AG04450 (cell line): ENCODE results near the gene HENMT1. TPM values are rescaled to one million over a fixed set of nuclear protein-coding genes. Genes with fewer than 3 reads are reported as not detected.

ENCODE experiments used
- CTCF ChIA-PET: fragments of 300-600, 350-600 bp; formaldehyde crosslinking; extraction: SDS; loops from one replicate; lab custom pipeline; 2022; ENCODE audit warnings: antibody characterized with exemption, inconsistent platforms; lab: Charles Lee
- POLR2A ChIA-PET: fragments of 350-600 bp; formaldehyde crosslinking; extraction: SDS; loops from one replicate; lab custom pipeline; 2021; ENCODE audit warnings: antibody characterized with exemption, inconsistent platforms; lab: Yijun Ruan, JAX
- DNase-seq: peaks from one replicate; pipeline ENCODE4 v3.0.0-alpha.2; 2011; ENCODE audit warnings: low read depth, low spot score
- H3K27ac ChIP-seq: one replicate; pipeline ENCODE4 v1.5.1; 2012; ENCODE audit warnings: low read depth, low read length, control low read depth
- H3K27me3 ChIP-seq: one replicate; pipeline ENCODE4 v1.6.0; 2012; ENCODE audit warnings: low read length; ENCODE audit not compliant: control insufficient read depth, insufficient read depth
- H3K4me3 ChIP-seq: 2 replicates; pipeline ENCODE4 v1.5.1; 2011; ENCODE audit warnings: mild to moderate bottlenecking, low read depth, low read length, control low read depth
- H3K9me3 ChIP-seq: 2 replicates; pipeline ENCODE4 v1.5.1; 2012; ENCODE audit warnings: low read length; ENCODE audit not compliant: control insufficient read depth, insufficient read depth
- CTCF ChIP-seq: IDR thresholded peaks from 2 replicates; pipeline ENCODE4 v1.5.1; 2011; ENCODE audit warnings: low read depth, low read length, control low read depth, inconsistent platforms
- polyA plus RNA-seq: library from polyadenylated mRNA; depleted of rRNA; stranded (reverse); fragments of >200 nt; gene quantifications from 2 replicates; pipeline ENCODE4 v1.2.3, GENCODE V29; 2011

HENMT1 gene
- polyA plus RNA-seq, 1 experiment: 2.3 TPM

GRCh38 chr1:108692724-108693655 lies 32.1 kb upstream of the HENMT1 start:
- peak; percentile 8 for DNase-seq
- CTCF ChIA-PET: interaction anchor here (0.7 to 2.1 kb wide), 9 partner anchors 10 to 419 kb away, joined by 3 to 9 read pairs (median 3); no protein-coding TSS in a partner anchor
- peak overlapping the region; percentile 97 for H3K27ac ChIP-seq
- POLR2A ChIA-PET: interaction anchor here (0.6 to 2.0 kb wide), 17 partner anchors 11 to 407 kb away, joined by 3 to 13 read pairs (median 4); partner anchors contain the start of genes EEIG2 and STXBP3
- no peaks in the 10 kb centered on the region for H3K9me3 ChIP-seq
- TF ChIP-seq CTCF: peak; percentile 34; the same call in 1 of the 2 replicates
- no peaks in the 10 kb centered on the region for H3K27me3 ChIP-seq
- peak overlapping the region; percentile 89 for H3K4me3 ChIP-seq

DNA sequence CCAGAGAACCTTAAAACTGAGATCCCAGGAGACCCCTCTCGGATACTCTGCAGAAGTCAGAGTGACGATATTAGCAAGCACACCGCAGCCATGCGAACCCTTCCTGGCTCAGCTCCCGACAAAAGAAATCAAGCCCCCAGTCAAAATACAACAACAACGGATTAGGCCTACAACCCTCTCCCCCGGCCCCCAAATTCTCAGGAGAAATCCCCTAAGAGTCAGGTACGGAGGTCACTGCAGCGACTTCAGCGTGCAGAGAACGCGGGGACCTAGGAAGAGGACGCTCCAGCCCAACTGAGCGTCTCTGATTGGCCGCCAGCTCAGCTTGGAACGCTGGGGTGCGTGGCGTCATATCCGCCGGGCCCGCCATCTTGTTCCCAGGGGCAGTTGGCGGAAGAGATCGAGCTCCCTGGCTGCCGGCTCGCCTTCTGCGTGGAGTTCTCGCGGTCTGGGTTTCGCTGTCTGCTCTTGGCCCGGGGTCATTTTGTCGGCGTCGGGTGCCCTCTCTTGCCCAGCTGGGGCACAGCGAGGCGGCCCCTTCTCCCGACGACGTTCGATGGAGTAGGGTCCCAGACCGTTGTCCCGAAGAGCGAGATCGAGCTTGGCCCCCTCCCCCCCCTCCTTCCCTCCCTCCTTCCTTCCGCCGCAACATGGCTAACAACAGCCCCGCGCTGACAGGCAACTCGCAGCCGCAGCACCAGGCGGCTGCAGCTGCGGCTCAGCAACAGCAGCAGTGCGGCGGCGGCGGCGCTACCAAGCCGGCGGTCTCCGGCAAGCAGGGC lies 31.2 kb upstream of the HENMT1 start, which contains the start of gene PRPF38B:
Gene PRPF38B, plus strand, starts transcription at position 369 of the 782 bp plus-strand sequence. Its CDS starts 282 bp downstream, at position 651.
- DNase-seq: peak; percentile 72
- peak within 1 kb of the TSS; percentile 89 for H3K4me3 ChIP-seq
- POLR2A ChIA-PET: interaction anchor here (0.6 to 2.0 kb wide), 16 partner anchors 11 to 408 kb away, joined by 3 to 13 read pairs (median 4); partner anchors contain the start of genes EEIG2 and STXBP3
- TF ChIP-seq CTCF: no peak
- no peaks in the 10 kb centered on the region for H3K9me3 ChIP-seq
- CTCF ChIA-PET: interaction anchor here (0.7 to 2.1 kb wide), 11 partner anchors 9 to 910 kb away, joined by 3 to 9 read pairs (median 3); no protein-coding TSS in a partner anchor
- H3K27ac ChIP-seq: peak within 1 kb of the TSS; percentile 97
- H3K27me3 ChIP-seq: no peaks in the 10 kb centered on the region

- Histone ChIP-seq H3K9me3 (no peaks in the 10 kb centered on the region), H3K27ac (peak overlapping the region; percentile 97), H3K4me3 (peak overlapping the region; percentile 89), H3K27me3 (no peaks in the 10 kb centered on the region)
- POLR2A ChIA-PET: interaction anchor here (0.9 to 2.0 kb wide), 13 partner anchors 10 to 409 kb away, joined by 3 to 13 read pairs (median 4); partner anchors contain the start of genes EEIG2 and STXBP3
- CTCF ChIA-PET: interaction anchor here (0.8 to 2.1 kb wide), 6 partner anchors 8 to 909 kb away, joined by 3 to 9 read pairs (median 4); no protein-coding TSS in a partner anchor
- TF ChIP-seq CTCF: no peak
- no peak for DNase-seq
Measured at GRCh38 chr1:108691128-108691941, 30.4 kb upstream of the HENMT1 start.

DNA sequence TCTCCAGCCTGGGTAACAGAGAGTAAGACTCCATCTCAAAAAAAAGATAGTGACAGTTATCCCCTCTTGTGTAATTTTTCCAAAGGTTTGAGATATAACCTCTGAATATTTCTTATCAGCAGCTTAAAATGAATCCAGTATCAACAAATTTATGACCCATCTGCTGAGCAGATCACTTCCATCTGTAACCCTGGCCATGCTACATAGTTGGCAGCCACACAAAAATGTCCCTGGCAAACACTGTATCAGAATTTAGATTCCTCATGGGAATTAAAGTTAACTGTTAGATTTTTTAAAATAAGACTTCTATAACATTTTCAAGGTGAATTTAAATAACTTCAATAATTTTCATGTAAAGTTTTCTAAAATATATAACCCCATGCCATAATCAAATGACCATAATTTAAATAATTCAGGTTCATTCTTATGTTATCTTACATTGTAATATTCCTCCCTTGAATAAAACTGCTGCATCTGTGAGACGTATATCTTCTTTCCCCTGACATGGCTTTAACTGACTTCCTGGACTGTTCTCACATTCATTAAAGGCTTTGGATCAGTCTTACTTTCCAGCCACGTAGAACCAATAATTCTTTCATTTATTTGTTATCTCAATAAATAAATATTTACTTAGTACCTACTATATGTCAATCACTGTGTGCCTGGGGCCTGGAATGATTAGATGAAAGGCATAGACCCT lies 25.9 kb upstream of the HENMT1 start:
- no peak for DNase-seq

More for the DNA sequence above, 25.9 kb upstream of the HENMT1 start:
- Histone ChIP-seq H3K4me3 (no peak overlapping the region), H3K27ac (no peak overlapping the region), H3K27me3 (peaks cover 2% of the 10 kb centered on the region), H3K9me3 (no peaks in the 10 kb centered on the region)
- ChIA-PET POLR2A (no interaction called here), CTCF (no interaction called here)
- no peak for TF ChIP-seq CTCF
